Hepatocyte (in vitro differentiated cells): ENCODE data around the gene DHX8. TPM values are rescaled to one million over a fixed set of nuclear protein-coding genes. Genes with fewer than 3 reads are reported as not detected.

Source experiments
- DNase-seq: peaks from one replicate; pipeline ENCODE4 v3.0.0-alpha.2; 2016; ENCODE audit warnings: low spot score
- H2AFZ ChIP-seq: fragments of 200-600 bp; sonication (generic); 2 replicates; pipeline ENCODE4 v1.6.0; 2016; ENCODE audit warnings: antibody characterized with exemption, mild to moderate bottlenecking
- H3K27ac ChIP-seq: fragments of 200-600 bp; sonication (generic); 2 replicates; pipeline ENCODE4 v1.5.1; 2016; ENCODE audit warnings: mild to moderate bottlenecking
- H3K27me3 ChIP-seq: fragments of 200-600 bp; sonication (generic); 2 replicates; pipeline ENCODE4 v1.6.1; 2016
- H3K36me3 ChIP-seq: fragments of 200-600 bp; sonication (generic); replicated peaks from 2 replicates; pipeline ENCODE4 v1.5.1; 2016; ENCODE audit warnings: low read depth; ENCODE audit not compliant: insufficient read depth
- H3K4me1 ChIP-seq: fragments of 200-600 bp; sonication (generic); 2 replicates; pipeline ENCODE4 v1.5.1; 2016; ENCODE audit warnings: mild to moderate bottlenecking, moderate library complexity; ENCODE audit not compliant: insufficient read depth
- H3K4me2 ChIP-seq: fragments of 200-600 bp; sonication (generic); 2 replicates; pipeline ENCODE4 v1.6.0; 2016
- H3K4me3 ChIP-seq: fragments of 200-600 bp; sonication (generic); 2 replicates; pipeline ENCODE4 v1.5.1; 2016; ENCODE audit warnings: mild to moderate bottlenecking
- H3K79me2 ChIP-seq: fragments of 200-600 bp; sonication (generic); 2 replicates; pipeline ENCODE4 v1.6.0; 2017; ENCODE audit warnings: mild to moderate bottlenecking
- H3K9me2 ChIP-seq: fragments of 200-600 bp; sonication (generic); replicated peaks from 2 replicates; pipeline ENCODE4 v1.6.0; 2017; ENCODE audit warnings: mild to moderate bottlenecking; ENCODE audit not compliant: insufficient read depth
- H3K9me3 ChIP-seq: fragments of 200-600 bp; sonication (generic); 2 replicates; pipeline ENCODE4 v1.5.1; 2016; ENCODE audit warnings: low read depth, mild to moderate bottlenecking
- H4K20me1 ChIP-seq: fragments of 200-600 bp; sonication (generic); 2 replicates; pipeline ENCODE4 v1.6.0; 2016; ENCODE audit warnings: mild to moderate bottlenecking; ENCODE audit not compliant: insufficient read depth, poor library complexity, severe bottlenecking
- EZH2 ChIP-seq: fragments of 200-600 bp; sonication (generic); IDR thresholded peaks from 2 replicates; pipeline ENCODE4 v1.6.1; 2016; ENCODE audit warnings: antibody characterized with exemption, mild to moderate bottlenecking, borderline replicate concordance
- EZH2phosphoT487 ChIP-seq: fragments of 200-600 bp; sonication (generic); IDR thresholded peaks from one replicate; pipeline ENCODE4 v1.6.1; 2018; ENCODE audit warnings: antibody characterized with exemption, mild to moderate bottlenecking, low read depth, moderate library complexity; ENCODE audit not compliant: unreplicated experiment, severe bottlenecking
- whole genome bisulfite sequencing: methylation state at CpG from one replicate; pipeline ENCODE4 v1.1.6; 2016; ENCODE audit warnings: low lambda C conversion rate; ENCODE audit errors: missing lambda C conversion rate; 5-methylcytosine and 5-hydroxymethylcytosine counted together
- polyA plus RNA-seq: library from polyadenylated mRNA; unstranded; fragments of >200 nt; fragmentation: Nextera tagmentation; extraction: Ambion mirVana; gene quantifications from 2 replicates; pipeline ENCODE4 v1.2.1, GENCODE V29; 2016
- total RNA-seq: library from RNA; depleted of rRNA; stranded (reverse); fragments of >200 nt; gene quantifications from 2 replicates; pipeline ENCODE4 v1.2.3, GENCODE V29; 2014
- TF ChIP-seq, protein P1 (sequence below): fragments of 200-600 bp; sonication (generic); IDR thresholded peaks from 2 replicates; pipeline ENCODE4 v1.5.1; 2016; ENCODE audit warnings: antibody characterized with exemption, mild to moderate bottlenecking; ENCODE audit not compliant: poor library complexity

Gene DHX8
- total and polyA plus RNA-seq, 2 experiments from 2014 or later = 26.6 to 35.0 TPM

DNA sequence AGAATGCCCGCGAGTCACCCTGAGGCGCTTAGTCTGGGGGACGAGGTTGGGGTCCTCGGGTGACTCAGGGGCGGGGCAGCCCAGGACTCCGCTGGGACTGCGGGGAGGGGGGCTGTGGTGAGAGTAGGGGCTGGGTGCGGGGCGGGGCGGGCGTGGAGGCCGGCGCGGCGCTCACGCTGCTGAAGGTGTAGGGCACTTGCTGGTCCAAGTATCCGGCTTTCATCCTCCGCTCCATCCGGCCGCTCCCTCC is 61.5 kb downstream of the DHX8 start:
- Histone ChIP-seq H3K9me2 (no peaks in the 10 kb centered on the region), H3K4me1 (peaks cover 15% of the 10 kb centered on the region), H3K27me3 (peaks cover 26% of the 10 kb centered on the region), H3K79me2 (no peaks in the 10 kb centered on the region), H3K9me3 (no peaks in the 10 kb centered on the region), H3K27ac (peak overlapping the region; percentile 72), H3K36me3 (no peaks in the 10 kb centered on the region), H2AFZ (peak overlapping the region; percentile 43), H3K4me3 (peak overlapping the region; percentile 59), H3K4me2 (peak overlapping the region; percentile 99), H4K20me1 (no peaks in the 10 kb centered on the region)
- no peak for DNase-seq
- TF ChIP-seq EZH2 (no peak), EZH2phosphoT487 (no peak)
- TF ChIP-seq, protein P1, sequence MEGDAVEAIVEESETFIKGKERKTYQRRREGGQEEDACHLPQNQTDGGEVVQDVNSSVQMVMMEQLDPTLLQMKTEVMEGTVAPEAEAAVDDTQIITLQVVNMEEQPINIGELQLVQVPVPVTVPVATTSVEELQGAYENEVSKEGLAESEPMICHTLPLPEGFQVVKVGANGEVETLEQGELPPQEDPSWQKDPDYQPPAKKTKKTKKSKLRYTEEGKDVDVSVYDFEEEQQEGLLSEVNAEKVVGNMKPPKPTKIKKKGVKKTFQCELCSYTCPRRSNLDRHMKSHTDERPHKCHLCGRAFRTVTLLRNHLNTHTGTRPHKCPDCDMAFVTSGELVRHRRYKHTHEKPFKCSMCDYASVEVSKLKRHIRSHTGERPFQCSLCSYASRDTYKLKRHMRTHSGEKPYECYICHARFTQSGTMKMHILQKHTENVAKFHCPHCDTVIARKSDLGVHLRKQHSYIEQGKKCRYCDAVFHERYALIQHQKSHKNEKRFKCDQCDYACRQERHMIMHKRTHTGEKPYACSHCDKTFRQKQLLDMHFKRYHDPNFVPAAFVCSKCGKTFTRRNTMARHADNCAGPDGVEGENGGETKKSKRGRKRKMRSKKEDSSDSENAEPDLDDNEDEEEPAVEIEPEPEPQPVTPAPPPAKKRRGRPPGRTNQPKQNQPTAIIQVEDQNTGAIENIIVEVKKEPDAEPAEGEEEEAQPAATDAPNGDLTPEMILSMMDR = no peak
- WGBS = 2% methylated on average over 5 of the region's 21 CpGs

GRCh38 chr17:43546319-43547188 is 62.8 kb downstream of the DHX8 start, which contains the start of gene ETV4:
Gene ETV4 (minus strand): TSS chr17:43546340. CDS start chr17:43545617, 723 bp downstream.
- peak within 1 kb of the TSS; percentile 43 for H2AFZ ChIP-seq
- TF ChIP-seq, protein P1 = no peak
- no peak for TF ChIP-seq EZH2
- no peak for TF ChIP-seq EZH2phosphoT487
- peak within 1 kb of the TSS; percentile 99 for H3K4me2 ChIP-seq
- no peaks in the 10 kb centered on the region for H3K36me3 ChIP-seq
- DNase-seq = peak; percentile 95
- no peaks in the 10 kb centered on the region for H3K9me3 ChIP-seq
- no peaks in the 10 kb centered on the region for H3K79me2 ChIP-seq
- peak within 1 kb of the TSS; percentile 72 for H3K27ac ChIP-seq
- peak within 1 kb of the TSS; percentile 59 for H3K4me3 ChIP-seq
- H3K4me1 ChIP-seq = peaks cover 15% of the 10 kb centered on the region
- 4% methylated on average over 34 of the region's 46 CpGs for WGBS
- no peaks in the 10 kb centered on the region for H4K20me1 ChIP-seq
- H3K9me2 ChIP-seq = no peaks in the 10 kb centered on the region
- H3K27me3 ChIP-seq = peaks cover 26% of the 10 kb centered on the region

- no peak for TF ChIP-seq EZH2phosphoT487
- TF ChIP-seq EZH2 = no peak
- TF ChIP-seq, protein P1 = no peak
- Histone ChIP-seq H3K79me2 (no peaks in the 10 kb centered on the region), H3K27ac (no peak overlapping the region), H4K20me1 (no peaks in the 10 kb centered on the region), H3K4me2 (no peak overlapping the region), H3K4me1 (peaks cover 19% of the 10 kb centered on the region), H3K36me3 (no peaks in the 10 kb centered on the region), H3K4me3 (no peak overlapping the region), H3K27me3 (peaks cover 26% of the 10 kb centered on the region), H3K9me2 (no peaks in the 10 kb centered on the region), H2AFZ (no peak overlapping the region), H3K9me3 (no peaks in the 10 kb centered on the region)
- WGBS = 70% methylated on average over 2 of the region's 2 CpGs
- no peak for DNase-seq
These were observed 63.4 kb downstream of the DHX8 start for GRCh38 chr17:43547189-43547550.
